GM19328 (cell line): ENCODE data around the gene ZFHX3.

Source experiments
- ATAC-seq: cut with Tn5 transposase; IDR thresholded peaks from one replicate; pipeline ENCODE4 v1.9.1; 2021; ENCODE audit warnings: mild to moderate bottlenecking, moderate library complexity; ENCODE audit not compliant: unreplicated experiment

ZFHX3 gene

GRCh38 chr16:72857834-72858664, 189.9 kb downstream of the ZFHX3 start:
- ATAC-seq = no peak

GRCh38 chr16:72856797-72857196, 191.1 kb downstream of the ZFHX3 start:
- no peak for ATAC-seq

- no peak for ATAC-seq
Measured at GRCh38 chr16:72854267-72854959, 193.5 kb downstream of the ZFHX3 start.

- no peak for ATAC-seq
Measured at GRCh38 chr16:72853575-72854266, 194.2 kb downstream of the ZFHX3 start.

GRCh38 chr16:72852421-72852820, 195.5 kb downstream of the ZFHX3 start:
- ATAC-seq = no peak

- no peak for ATAC-seq
Measured at GRCh38 chr16:72850853-72851252, 197.1 kb downstream of the ZFHX3 start.

GRCh38 chr16:72850021-72850420, 197.9 kb downstream of the ZFHX3 start:
- ATAC-seq = no peak

GRCh38 chr16:72848759-72849664, 198.9 kb downstream of the ZFHX3 start:
- ATAC-seq = no peak

GRCh38 chr16:72848028-72848400, 199.9 kb downstream of the ZFHX3 start:
- no peak for ATAC-seq

GRCh38 chr16:72847187-72848027, 200.5 kb downstream of the ZFHX3 start:
- no peak for ATAC-seq

- no peak for ATAC-seq
Measured at GRCh38 chr16:72846594-72846993, 201.3 kb downstream of the ZFHX3 start.

- no peak for ATAC-seq
Measured at GRCh38 chr16:72845322-72846020, 202.5 kb downstream of the ZFHX3 start.

- no peak for ATAC-seq
Measured at GRCh38 chr16:72844225-72844920, 203.6 kb downstream of the ZFHX3 start.

GRCh38 chr16:72841506-72841905, 206.4 kb downstream of the ZFHX3 start:
- ATAC-seq = no peak

- no peak for ATAC-seq
Measured at GRCh38 chr16:72840631-72841381, 207.1 kb downstream of the ZFHX3 start.

- ATAC-seq = no peak
Measured at GRCh38 chr16:72838951-72839350, 209.0 kb downstream of the ZFHX3 start.

- ATAC-seq = no peak
Measured at GRCh38 chr16:72838586-72838910, 209.4 kb downstream of the ZFHX3 start.
